HG03139 (cell line): ENCODE results near the gene TBC1D10B.
"Not testable (repeated sequence)": the region's sequence is repeated elsewhere in the genome, so short reads cannot be mapped to it uniquely, and the experiment has no call there.

Experiments
- ATAC-seq: cut with Tn5 transposase; IDR thresholded peaks from one replicate; pipeline ENCODE4 v1.9.1; 2021; ENCODE audit not compliant: unreplicated experiment

The TBC1D10B gene

GRCh38 chr16:30398661-30399434, 28.6 kb upstream of the TBC1D10B start:
- ATAC-seq = no peak

GRCh38 chr16:30397776-30398660, 27.7 kb upstream of the TBC1D10B start:
- ATAC-seq = no peak

- ATAC-seq = no peak
Measured at GRCh38 chr16:30397056-30397455, 26.8 kb upstream of the TBC1D10B start.

- ATAC-seq = not testable (repeated sequence)
Measured at GRCh38 chr16:30396627-30397026, 26.3 kb upstream of the TBC1D10B start.

- no peak for ATAC-seq
Measured at GRCh38 chr16:30395992-30396585, 25.8 kb upstream of the TBC1D10B start.

GRCh38 chr16:30395155-30395991, 25.1 kb upstream of the TBC1D10B start, which contains the start of gene ZNF48:
Gene ZNF48 (plus strand): TSS chr16:30395420. CDS start chr16:30395795, 375 bp downstream.
- ATAC-seq = peak; percentile 57

GRCh38 chr16:30394592-30395154, 24.4 kb upstream of the TBC1D10B start:
- ATAC-seq = no peak

- ATAC-seq = no peak
Measured at GRCh38 chr16:30383521-30383920, 13.2 kb upstream of the TBC1D10B start.

- ATAC-seq = no peak
Measured at GRCh38 chr16:30382111-30382881, 12.0 kb upstream of the TBC1D10B start, which contains the start of gene SEPTIN1. Gene SEPTIN1 (minus strand): TSS chr16:30382561. CDS start chr16:30382542, 19 bp downstream.

GRCh38 chr16:30381291-30382041, 11.2 kb upstream of the TBC1D10B start:
- no peak for ATAC-seq

- ATAC-seq = no peak
Measured at GRCh38 chr16:30380803-30381208, 10.5 kb upstream of the TBC1D10B start.

GRCh38 chr16:30380072-30380802, 9.9 kb upstream of the TBC1D10B start:
- no peak for ATAC-seq

GRCh38 chr16:30379158-30379783, 9.0 kb upstream of the TBC1D10B start:
- ATAC-seq = no peak

- peak; percentile 70 for ATAC-seq
Measured at GRCh38 chr16:30378236-30379157, 8.2 kb upstream of the TBC1D10B start.

- peak; percentile 30 for ATAC-seq
Measured at GRCh38 chr16:30377812-30378235, 7.5 kb upstream of the TBC1D10B start.

- no peak for ATAC-seq
Measured at GRCh38 chr16:30377050-30377811, 6.9 kb upstream of the TBC1D10B start.
